Fibroblast of skin of left biceps (primary cell): Measurements from ENCODE around the gene ZNF397.
A peak's percentile ranks its signal among the peaks of the same experiment; 100 is the strongest.
"Not testable (repeated sequence)": the region's sequence is repeated elsewhere in the genome, so short reads cannot be mapped to it uniquely, and the experiment has no call there.

Source experiments
- DNase-seq, 2 experiments: peaks; one replicate each; pipeline ENCODE4 v3.0.0-alpha.2; 2013; ENCODE audit warnings: low read depth in 2 of 2

ZNF397 gene

GRCh38 chr18:35240664-35241447, at the start of gene ZNF397:
Gene ZNF397 (plus strand): TSS chr18:35241034. CDS start chr18:35242471, 1,437 bp downstream.
- peak; percentile 85 to 90 for DNase-seq

DNA sequence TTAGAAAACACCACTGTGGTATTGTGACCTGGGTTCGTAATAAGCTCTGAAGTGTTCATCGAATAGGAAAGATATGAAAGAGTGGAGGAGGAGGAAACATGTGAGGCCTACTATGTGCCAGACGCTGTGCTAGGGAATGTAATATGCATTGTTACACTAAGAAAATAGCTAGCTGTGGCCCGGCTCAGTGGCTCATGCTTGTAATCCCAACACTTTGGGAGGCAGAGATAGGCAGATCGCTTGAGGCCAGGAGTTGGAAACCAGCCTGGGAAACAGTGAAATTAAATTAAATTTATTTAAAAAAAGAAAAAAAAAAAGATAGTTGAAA, 49.2 kb upstream of the ZNF397 start:
- DNase-seq, result no peak

GRCh38 chr18:35192415-35192814, 48.4 kb upstream of the ZNF397 start:
- DNase-seq, result no peak

- DNase-seq, result no peak
Measured at GRCh38 chr18:35193316-35193715, 47.5 kb upstream of the ZNF397 start.

DNA sequence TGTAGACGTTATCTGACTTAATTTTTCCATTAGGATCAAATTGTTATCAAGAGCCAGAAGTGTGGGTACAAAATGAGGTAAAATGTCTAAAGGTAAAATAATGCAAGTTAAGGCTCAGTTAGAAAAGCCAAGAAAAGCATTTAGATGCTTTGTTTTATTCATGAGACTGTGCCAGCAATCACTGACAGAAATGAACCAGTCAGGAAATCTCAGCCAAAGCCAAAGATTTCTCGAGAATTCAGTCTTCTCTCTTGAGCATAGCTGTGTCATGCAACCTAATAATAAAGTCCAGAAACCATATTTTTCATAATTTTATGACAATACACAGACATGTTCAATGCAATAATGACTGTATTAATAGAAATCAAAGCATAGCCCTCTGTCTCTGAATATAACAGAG, 43.5 kb upstream of the ZNF397 start:
- DNase-seq, result no peak

- DNase-seq, result no peak
Measured at GRCh38 chr18:35201256-35201931, 39.4 kb upstream of the ZNF397 start.

GRCh38 chr18:35203067-35203466, 37.8 kb upstream of the ZNF397 start:
- DNase-seq, result peak; percentile 75 to 78

- no peak for DNase-seq
Measured at GRCh38 chr18:35205199-35205712, 35.6 kb upstream of the ZNF397 start.

- DNase-seq, result not testable (repeated sequence)
Measured at GRCh38 chr18:35205746-35206458, 34.9 kb upstream of the ZNF397 start.

DNA sequence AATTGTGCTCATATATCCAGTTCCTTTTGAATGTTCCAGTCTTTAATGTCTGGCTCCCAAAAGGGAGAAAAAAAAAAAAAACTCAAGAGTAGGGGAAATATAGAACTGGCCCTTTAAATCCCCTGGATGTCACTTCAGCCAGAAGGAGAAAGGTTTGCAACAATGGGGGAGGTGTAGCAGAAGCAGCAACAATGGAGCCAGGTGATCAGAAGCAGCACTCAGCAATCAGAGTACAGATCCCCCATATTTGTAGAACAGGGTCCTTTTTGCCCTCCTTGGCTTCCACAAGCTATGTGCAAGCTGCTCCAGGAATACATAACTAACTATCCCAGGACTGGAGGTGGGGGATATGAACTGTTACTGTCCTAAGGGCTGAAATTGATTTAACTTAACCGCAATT, 25.8 kb upstream of the ZNF397 start:
- DNase-seq, result no peak

- not testable (repeated sequence) for DNase-seq
Measured at GRCh38 chr18:35216611-35217010, 24.2 kb upstream of the ZNF397 start.

DNA sequence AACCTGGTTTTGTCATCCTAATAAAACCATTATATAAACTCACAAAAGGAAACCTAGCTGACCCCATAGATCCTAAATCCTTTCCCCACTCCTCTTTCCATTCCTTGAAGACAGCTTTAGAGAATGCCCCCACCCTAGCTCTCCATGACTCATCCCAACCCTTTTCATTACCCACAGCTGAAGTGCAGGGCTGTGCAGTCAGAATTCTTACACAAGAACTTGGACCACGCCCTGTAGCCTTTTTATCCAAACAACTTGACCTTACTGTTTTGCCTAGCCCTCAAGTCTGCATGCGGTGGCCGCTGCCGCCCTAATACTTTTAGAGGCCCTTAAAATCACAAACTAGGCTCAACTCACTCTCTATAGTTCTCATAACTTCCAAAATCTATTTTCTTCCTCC, 21.5 kb upstream of the ZNF397 start:
- DNase-seq, result not testable (repeated sequence)

DNA sequence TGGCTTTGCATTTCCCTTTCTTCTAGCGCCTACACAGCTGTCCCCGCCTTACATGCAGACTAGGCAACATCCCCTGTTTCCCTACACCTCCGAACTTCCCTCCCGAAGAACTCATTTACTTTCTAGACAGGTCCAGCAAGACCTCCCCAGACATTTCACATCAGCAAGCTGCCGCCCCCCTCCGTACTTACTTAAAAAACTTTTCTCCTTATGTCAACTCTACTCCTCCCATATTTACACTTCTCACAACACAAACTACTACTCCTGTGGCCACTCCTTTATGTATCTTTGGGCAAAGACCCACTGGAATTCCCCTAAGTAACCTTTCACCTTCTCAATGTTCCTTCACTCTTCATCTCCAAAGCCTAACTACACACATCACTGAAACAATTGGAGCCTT, 20.4 kb upstream of the ZNF397 start:
- no peak for DNase-seq

DNA sequence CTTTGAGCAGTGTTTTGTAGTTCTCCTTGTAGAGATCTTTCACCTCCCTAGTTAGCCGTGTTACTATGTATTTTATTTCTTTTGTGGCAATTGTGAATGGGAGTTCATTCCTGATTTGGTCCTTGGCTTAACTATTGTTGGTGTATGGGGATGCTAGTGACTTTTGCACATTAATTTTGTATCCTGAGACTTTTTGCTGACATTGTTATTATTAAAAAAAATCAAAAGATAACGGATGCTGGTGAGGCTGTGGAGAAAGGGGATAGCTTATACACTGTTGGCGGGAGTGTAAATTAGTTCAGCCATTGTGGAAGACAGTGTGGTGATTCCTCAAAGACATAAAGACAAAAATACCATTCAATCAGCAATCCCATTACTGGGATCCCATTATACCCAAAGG, 17.0 kb upstream of the ZNF397 start:
- no peak for DNase-seq

GRCh38 chr18:35227254-35227653, 13.6 kb upstream of the ZNF397 start:
- DNase-seq, result no peak

DNA sequence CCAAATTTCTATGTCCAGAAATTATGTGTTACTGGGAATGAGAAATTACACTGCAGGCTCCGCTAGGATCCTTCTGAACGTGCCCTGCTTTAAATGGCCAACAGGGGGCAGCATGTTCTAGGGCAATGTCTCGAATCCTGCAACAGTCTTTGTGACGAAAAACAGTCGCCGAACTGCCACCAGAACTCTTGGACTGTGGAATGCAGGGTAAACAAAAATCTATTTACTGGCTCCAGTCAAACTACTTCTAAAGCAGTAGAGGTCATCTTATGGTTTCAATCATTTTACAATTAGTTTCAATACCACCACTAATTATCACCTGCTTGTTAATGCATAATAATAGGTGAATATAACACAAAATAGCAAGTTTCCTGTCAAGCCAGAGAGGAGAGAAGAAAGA, 9.8 kb upstream of the ZNF397 start:
- peak in 1 of 2 experiments; percentile 18 for DNase-seq

GRCh38 chr18:35236571-35237363, 4.1 kb upstream of the ZNF397 start:
- DNase-seq, result no peak

GRCh38 chr18:35239314-35239713, 1.5 kb upstream of the ZNF397 start:
- no peak for DNase-seq

GRCh38 chr18:35241448-35241804, 592 bp downstream of the ZNF397 start:
- DNase-seq, result no peak

- DNase-seq, result no peak
Measured at GRCh38 chr18:35242426-35242825, 1.6 kb downstream of the ZNF397 start.

- DNase-seq, result no peak
Measured at GRCh38 chr18:35244671-35245070, 3.8 kb downstream of the ZNF397 start.
